Activated CD4-positive, alpha-beta T cell treated with anti-CD3 and anti-CD28 coated beads for 48 hours (primary cell): ENCODE data around the gene CD40.
"Not testable (repeated sequence)": the region's sequence is repeated elsewhere in the genome, so short reads cannot be mapped to it uniquely, and the experiment has no call there.

ENCODE experiments used
- DNase-seq: peaks from one replicate; pipeline ENCODE4 v3.0.0-alpha.2; 2020

Gene CD40

DNA sequence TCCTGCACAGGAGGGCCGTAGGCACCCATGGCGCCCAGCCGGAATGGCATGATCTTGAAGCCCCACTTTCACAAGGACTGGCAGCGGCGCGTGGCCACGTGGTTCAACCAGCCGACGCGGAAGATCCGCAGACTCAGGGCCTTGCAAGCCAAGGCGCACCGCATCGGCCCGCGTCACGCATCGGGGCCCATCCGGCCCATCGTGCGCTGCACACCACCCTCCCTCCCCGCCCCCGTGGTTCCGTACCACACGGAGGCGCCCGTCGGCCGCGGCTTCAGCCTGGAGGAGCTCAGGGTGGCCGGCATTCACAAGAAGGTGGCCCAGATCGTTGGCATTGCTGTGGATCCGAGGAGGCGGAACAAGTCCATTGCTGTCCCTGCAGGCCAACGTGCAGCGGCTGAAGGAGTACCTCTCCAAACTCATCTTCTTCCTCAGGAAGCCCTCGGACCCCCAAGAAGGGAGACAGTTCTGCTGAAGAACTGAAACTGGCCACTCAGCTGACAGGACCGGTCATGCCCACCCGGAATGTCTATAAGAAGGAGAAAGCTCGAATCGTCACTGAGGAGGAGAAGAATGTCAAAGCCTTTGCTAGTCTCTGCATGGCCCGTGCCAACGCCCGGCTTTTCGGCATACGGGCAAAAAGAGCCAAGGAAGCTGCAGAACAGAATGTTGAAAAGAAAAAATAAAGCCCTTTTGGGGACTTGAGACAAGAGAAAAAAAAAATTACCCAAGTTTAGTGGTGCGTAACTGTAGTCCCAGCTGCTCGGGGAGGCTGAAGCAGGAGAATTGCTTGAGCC lies 18.4 kb upstream of the CD40 start:
- peak; percentile 21 for DNase-seq

DNA sequence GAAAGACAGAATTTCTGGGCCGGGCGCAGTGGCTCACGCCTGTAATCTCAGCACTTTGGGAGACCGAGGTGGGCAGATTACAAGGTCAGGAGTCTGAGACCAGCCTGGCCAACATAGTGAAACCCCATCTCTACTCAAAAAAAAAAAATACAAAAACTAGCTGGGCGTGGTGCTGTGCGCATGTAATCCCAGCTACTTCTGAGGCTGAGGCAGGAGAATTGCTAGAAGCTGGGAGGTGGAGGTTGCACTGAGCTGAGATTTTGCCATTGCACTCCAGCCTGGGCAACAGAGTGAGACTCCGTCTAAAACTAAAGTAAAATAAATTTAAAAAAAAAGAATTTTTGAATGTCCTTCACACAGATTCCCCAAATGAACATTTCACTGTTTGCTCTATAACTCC lies 17.7 kb upstream of the CD40 start:
- DNase-seq = not testable (repeated sequence)

- no peak for DNase-seq
Measured at GRCh38 chr20:46100988-46101387, 17.1 kb upstream of the CD40 start.

- no peak for DNase-seq
Measured at GRCh38 chr20:46101957-46102356, 16.2 kb upstream of the CD40 start.

DNA sequence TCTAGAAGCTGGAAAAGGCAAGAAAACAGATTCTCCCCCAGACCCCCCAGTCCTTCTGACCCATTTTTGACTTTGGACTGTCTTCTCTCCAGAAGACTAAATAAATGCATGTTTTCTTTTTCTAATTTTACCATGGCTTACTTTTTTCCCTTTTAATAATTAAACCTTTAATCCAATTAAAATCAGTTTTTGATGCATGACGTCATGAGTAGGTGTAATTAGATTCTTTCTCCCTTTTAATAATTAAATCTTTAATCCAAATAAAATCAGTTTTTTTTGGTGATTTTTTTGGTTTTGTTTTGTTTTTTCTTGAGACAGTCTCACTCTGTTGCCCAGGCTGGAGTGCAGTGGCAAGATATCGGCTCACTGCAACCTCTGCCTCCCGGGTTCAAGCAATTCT lies 15.2 kb upstream of the CD40 start:
- no peak for DNase-seq

DNA sequence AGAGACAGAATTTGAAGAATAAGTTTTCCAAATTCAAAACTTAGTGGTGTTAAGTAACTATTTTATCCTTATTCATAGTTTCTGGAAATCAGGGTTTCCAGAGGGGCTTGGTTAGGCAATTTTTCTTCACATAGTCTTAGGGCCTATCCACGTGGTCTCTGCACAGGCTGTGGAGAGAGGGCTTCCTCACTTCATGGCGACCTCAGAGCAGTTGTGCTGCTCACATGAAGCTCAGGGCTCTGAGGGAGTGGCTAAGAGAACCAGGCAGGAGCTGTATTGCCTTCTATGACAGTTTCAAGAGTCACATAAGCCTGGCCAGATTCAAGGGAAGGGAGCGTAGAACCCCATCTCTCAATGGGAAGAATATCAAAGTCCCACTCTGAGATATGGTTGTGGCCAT lies 13.9 kb upstream of the CD40 start:
- no peak for DNase-seq

GRCh38 chr20:46107061-46107460 lies 11.1 kb upstream of the CD40 start:
- DNase-seq = no peak

GRCh38 chr20:46108435-46108841 lies 9.7 kb upstream of the CD40 start:
- no peak for DNase-seq

DNA sequence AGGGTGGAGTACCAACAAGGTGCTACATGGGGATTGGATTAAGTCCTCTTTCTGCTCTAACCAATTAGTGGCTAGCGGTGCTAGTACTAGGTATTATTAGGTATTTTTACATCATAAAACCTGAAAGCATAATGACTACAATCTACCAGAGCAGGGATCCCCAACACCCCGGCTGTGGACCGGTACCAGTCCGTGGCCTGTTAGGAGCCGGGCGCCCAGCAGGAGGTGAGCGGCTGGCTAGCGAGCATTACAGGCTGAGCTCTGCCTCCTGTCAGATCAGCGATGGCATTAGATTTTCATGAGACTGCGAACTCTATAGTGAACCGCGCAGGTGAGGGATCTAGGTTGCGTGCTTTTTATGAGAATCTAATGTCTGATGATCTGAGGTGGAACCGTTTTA lies 9.1 kb upstream of the CD40 start:
- no peak for DNase-seq

DNA sequence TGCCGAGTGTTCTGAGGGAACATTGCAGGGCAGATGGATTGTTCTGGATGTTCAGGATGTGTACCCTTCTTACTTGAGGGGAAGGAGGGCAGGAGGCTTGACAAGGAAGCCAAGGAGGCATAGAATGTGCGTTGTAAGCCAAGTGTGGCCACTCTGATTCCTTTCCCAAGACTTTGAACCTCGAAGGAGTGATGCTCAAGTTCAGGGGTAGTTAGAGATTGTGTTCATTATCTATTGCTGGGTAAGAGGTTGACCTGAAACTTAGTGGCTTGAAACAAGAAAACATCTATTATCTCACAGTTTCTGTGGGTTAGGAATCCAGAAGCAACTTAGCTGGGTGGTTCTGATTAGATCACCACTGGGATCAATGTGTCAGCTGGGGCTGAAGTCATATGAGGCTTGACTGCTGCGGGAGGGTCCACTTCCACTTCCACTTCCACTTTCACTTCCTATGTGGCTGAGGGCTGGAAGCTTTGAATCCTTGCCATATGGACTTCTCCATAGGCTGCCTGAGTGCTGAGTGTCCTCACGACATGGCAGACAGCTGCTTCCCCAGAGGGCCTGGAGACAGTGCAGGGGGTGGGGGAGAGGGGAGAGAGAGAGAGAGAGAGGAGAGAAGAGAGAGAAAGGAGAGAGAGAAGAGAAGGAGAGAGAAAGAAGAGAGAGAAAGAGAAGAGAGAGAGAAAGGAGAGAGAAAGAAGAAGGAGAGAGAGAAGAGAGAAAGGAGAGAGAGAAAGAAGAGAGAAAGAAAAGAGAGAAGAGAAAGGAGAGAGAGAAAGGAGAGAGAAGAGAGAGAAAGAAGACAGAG lies 6.9 kb upstream of the CD40 start:
- peak; percentile 57 for DNase-seq

DNA sequence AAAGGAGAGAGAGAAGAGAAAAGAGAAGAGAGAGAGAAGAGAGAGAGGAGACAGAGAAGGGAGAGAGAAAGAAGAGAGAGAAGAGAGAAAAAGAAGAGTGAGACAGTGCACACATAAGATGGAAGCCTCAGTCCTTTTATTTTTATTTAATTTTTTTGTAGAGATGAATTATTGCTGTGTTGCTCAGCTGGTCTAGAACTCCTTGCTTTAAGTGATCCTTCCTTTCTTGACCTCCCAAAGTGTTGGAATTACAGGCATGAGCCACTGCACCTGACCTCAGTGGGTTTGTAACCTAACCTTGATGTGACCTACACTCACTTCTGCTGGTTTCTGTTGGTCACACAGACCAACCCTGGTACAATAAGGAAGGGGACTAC lies 6.3 kb upstream of the CD40 start:
- no peak for DNase-seq

- DNase-seq = no peak
Measured at GRCh38 chr20:46112430-46113112, 5.5 kb upstream of the CD40 start.

DNA sequence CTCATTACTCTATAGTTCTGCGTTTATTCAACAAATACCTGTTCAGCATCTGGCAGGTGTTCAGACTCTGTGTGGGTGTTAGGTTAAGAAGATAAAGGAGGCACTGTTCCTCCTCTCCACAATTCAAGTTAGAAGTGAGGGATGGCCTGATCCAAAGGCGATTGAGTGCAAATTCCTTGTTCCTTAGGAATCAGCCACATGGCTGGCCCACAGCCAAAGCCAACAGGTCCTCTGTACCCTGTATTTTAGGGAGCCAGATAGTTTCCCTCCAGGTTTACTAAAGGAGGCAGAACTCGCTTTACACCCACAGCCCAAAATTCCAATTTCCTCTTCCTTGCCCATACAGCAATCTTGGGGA lies 5.0 kb upstream of the CD40 start:
- DNase-seq = no peak

DNA sequence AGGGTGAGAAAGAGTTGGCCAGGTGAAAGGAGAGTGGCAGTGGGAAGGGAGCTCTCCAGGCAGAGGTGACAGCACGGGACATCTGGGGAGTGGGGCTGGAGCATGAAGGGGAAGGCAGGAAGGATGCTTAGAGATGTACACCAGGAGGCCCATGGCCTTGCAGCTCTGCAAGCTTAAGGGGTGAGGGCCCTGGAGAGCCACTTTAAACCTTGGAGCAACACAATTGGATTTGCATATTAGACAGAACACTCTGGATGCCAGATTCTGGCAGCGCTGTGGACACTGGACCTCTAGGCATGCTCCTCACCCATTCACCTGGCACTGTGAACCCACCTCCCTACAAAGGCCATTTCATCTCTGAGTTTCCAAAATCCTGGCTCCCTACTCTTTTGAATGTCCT lies 3.7 kb upstream of the CD40 start:
- DNase-seq = no peak

- DNase-seq = no peak
Measured at GRCh38 chr20:46118481-46119020, 437 bp downstream of the CD40 start.

GRCh38 chr20:46119028-46119546 lies 973 bp downstream of the CD40 start:
- DNase-seq = no peak

- no peak for DNase-seq
Measured at GRCh38 chr20:46119547-46119946, 1.4 kb downstream of the CD40 start.

DNA sequence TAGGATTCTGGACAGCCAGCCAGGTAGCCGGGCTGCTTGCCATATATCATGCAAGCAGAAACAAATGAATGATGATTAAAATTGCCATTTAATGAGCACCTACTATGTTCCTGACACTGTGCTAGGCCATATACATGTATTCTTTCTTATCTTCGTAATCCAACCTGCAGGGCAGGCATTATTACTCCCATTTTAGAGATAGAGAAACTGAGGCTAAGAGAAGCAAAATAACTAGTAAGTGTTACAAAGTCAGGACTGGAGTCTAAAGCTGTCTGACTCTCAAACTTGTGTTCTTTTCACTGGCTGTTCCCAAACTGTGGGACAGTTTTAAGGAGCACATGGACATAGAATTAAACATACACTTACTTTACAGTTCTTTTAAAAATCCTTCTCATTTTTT lies 2.0 kb downstream of the CD40 start:
- no peak for DNase-seq

DNA sequence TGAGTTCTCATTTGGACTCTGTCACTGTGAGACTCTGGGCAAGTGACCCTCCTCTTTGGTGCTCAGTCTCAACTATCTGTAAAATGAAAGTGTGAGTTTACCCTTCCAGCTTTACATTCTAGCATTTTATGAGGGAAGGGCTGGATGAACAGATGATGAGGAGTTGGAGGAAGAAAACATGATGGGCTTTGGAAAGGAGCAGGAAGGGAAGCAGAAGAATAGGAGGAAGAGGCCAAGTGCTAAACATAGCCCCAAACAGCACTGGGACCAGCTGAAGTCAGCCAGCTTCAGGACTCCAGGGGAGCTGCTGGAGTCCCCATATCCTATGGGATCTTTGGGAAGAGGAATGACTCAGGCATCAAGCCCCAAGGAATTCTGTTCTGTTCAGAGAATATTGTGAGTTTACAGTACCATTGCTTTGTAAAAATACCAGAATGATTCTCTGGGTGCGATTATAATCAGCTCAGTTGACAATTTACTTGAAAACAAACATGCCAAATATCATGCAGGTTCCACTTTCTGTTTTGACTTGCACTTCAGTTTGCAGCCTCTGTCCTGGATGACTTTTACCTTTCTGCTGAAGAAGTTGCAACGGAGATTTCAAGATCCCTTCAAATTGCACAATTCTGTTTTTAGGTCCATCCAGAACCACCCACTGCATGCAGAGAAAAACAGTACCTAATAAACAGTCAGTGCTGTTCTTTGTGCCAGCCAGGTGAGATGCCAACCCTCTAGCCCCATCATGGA lies 3.2 kb downstream of the CD40 start:
- DNase-seq = no peak

- no peak for DNase-seq
Measured at GRCh38 chr20:46122071-46122470, 4.0 kb downstream of the CD40 start.

- no peak for DNase-seq
Measured at GRCh38 chr20:46122516-46123481, 4.7 kb downstream of the CD40 start.
